IPS-18a (cell line): ENCODE measurements around the gene ARMC9.
A peak's percentile ranks its signal among the peaks of the same experiment; 100 is the strongest.
"Not testable (repeated sequence)": the region's sequence is repeated elsewhere in the genome, so short reads cannot be mapped to it uniquely, and the experiment has no call there.

Experiments used
- H3K27ac ChIP-seq: one replicate; pipeline ENCODE4 v1.5.1; 2013; ENCODE audit warnings: low read length
- H3K27me3 ChIP-seq: one replicate; pipeline ENCODE4 v1.6.1; 2013; ENCODE audit warnings: mild to moderate bottlenecking, low read length; ENCODE audit not compliant: control insufficient read depth, insufficient read depth
- H3K36me3 ChIP-seq: one replicate; pipeline ENCODE4 v1.6.1; 2013; ENCODE audit warnings: low read depth, low read length; ENCODE audit not compliant: control insufficient read depth
- H3K4me1 ChIP-seq: one replicate; pipeline ENCODE4 v1.6.1; 2013; ENCODE audit warnings: low read depth, low read length; ENCODE audit not compliant: control insufficient read depth
- H3K4me3 ChIP-seq: one replicate; pipeline ENCODE4 v1.5.1; 2013; ENCODE audit warnings: low read length
- H3K9ac ChIP-seq: one replicate; pipeline ENCODE4 v1.6.1; 2013; ENCODE audit warnings: mild to moderate bottlenecking, low read length, moderate library complexity
- H3K9me3 ChIP-seq: one replicate; pipeline ENCODE4 v1.6.1; 2013; ENCODE audit warnings: low read depth, low read length; ENCODE audit not compliant: control insufficient read depth

Gene ARMC9

DNA sequence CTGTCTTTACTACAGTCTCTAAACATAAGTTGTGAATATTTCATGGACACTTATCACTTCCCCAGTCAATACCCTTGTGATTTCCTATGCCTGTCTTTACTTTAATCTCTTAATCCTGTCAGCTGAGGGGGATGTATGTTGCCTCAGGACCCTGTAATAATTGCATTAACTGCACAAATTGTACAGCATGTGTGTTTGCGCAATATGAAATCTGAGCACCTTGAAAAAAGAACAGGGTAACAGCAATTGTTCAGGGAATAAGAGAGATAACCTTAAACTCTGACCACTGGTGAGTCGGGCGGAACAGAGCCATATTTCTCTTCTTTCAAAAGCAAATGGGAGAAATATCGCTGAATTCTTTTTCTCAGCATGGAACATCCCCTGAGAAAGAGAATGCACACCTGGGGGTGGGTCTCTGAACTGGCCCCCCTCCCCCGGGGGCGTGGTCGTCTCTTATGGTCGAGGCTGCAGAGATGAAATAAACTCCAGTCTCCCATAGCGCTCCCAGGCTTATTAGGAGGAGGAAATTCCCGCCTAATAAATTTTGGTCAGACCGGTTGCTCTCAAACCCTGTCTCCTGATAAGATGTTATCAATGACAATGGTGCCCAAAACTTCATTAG is 177.7 kb downstream of the ARMC9 start:
- not testable (repeated sequence) for H3K27ac ChIP-seq, H3K9ac ChIP-seq, H3K36me3 ChIP-seq, H3K27me3 ChIP-seq, H3K9me3 ChIP-seq, H3K4me3 ChIP-seq
- peaks cover 29% of the 10 kb centered on the region for H3K4me1 ChIP-seq

DNA sequence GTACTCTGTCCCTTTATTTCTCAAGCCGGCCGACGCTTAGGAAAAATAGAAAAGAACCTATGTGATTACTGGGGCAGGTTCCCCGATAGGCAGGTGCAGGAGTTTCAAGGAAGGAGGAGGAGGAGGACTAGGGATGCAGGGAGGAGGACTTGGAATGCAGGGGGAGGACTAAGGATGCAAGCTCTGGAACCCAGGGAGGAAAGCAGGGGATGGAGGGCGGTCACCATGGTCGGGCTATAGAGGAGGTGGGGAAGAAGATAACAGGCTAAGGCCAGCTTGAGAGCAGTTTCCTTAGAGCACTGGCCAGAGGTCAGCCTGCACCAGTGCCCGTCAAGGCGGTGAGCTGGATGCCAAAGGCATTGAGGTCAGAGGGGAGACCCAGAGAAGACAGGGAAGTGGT is 178.4 kb downstream of the ARMC9 start:
- Histone ChIP-seq H3K27me3 (no peaks in the 10 kb centered on the region), H3K9me3 (no peaks in the 10 kb centered on the region), H3K36me3 (no peaks in the 10 kb centered on the region), H3K4me3 (no peak overlapping the region), H3K4me1 (peaks cover 22% of the 10 kb centered on the region), H3K27ac (no peak overlapping the region), H3K9ac (no peak overlapping the region)

DNA sequence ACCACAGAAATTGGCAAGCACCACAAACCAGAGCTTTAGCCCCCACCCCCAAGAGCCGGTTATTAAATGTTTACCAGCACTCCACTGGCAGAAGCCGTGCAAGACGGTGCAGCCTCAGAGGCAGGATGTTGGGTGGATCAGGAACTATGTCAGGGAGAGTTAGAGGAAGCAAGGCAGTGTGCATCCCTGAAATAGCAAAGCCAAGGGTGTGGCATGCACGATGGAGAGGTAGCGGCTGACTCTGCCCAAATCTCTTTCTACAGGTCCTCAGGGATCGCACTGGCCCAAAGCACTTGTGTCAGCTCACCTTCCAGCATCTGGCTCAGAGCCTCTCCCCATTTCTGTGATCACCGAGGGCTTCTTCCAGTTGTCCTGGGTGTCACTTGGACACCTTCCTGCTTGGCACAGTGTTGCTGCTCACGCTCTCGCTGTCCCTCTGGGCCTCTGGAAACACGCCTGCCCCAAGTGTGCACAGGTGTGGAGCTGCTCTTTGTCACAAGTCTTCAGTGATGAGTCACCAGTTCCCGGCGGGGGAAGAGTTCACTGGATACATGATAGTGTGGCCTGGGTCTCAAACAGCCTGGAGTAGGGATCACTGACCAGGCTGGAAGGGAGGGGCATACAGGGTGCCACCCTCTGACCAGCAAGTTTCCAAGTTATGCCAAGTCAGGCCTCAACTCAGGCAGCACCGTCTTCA is 179.7 kb downstream of the ARMC9 start:
- Histone ChIP-seq H3K4me1 (peaks cover 22% of the 10 kb centered on the region), H3K27me3 (no peaks in the 10 kb centered on the region), H3K27ac (peak overlapping the region; percentile 33), H3K4me3 (no peak overlapping the region), H3K36me3 (no peaks in the 10 kb centered on the region), H3K9ac (no peak overlapping the region), H3K9me3 (no peaks in the 10 kb centered on the region)

DNA sequence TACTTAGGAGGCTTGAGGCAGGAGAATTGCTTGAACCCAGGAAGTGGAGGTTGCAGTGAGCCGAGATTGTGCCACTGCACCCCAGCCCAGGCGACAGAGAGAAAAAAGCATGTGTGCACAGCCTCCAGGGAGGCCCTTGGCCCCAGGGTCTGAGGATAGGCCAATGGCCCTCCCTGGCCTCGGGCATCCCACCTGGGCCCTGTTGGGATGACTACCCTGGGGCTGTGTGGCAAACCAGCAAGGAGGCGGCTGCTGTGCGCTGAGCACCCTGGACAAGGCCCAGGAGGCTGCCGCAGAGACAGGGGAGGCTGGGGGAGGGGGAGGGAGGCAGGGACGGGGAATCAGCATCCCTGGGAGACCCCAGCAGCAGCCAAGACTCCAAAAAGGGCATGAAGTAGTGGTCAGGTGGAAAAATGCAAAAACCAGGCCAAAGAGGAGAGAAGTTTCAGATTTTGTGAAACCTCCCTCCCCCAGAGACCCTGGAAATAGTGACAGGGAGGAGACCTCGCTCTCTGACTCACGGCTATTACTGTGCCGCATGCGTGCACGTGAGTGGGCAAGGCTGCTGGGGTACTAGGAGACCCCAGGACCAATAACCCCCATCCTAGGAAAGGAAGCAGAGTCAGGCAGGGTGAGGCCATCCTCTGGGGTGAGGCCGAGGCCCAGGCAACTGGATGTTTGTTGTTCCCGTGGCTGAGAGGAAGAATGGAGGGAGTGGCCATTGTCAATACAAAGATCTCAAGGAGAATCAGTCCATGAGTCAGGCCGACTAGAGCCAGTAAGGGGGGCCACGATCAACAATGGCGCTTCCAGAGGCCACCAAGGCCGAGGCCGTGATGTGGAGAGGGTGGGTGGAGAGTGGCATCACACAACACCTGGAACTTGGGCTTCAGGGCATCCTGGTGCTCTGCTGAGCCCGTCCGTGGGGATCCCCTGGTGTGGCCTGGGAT is 181.1 kb downstream of the ARMC9 start:
- no peak overlapping the region for H3K4me3 ChIP-seq
- H3K9ac ChIP-seq, result no peak overlapping the region
- H3K27me3 ChIP-seq, result no peaks in the 10 kb centered on the region
- H3K9me3 ChIP-seq, result no peaks in the 10 kb centered on the region
- no peaks in the 10 kb centered on the region for H3K36me3 ChIP-seq
- peaks cover 22% of the 10 kb centered on the region for H3K4me1 ChIP-seq
- no peak overlapping the region for H3K27ac ChIP-seq

DNA sequence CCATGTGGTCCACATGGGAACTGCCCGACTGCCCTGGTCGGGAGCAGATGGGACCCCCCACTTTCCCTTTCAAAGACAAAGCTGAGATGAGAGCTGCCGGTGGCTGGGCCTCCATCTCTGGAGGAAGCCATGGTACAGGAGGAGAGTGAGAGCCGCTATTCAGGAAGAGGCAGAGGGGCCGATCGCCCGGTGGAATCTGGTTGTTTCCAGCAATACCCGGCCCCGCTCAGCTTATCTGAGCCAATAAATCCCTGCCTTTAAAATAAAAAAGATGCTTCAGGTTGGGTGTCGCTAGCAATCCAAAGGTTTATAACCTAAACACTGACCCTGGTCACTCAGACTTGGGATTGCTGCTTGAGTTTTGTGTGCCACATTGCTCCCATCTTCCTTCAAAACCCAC is 181.9 kb downstream of the ARMC9 start:
- Histone ChIP-seq H3K9me3 (no peaks in the 10 kb centered on the region), H3K27me3 (no peaks in the 10 kb centered on the region), H3K27ac (no peak overlapping the region), H3K4me3 (no peak overlapping the region), H3K4me1 (peaks cover 18% of the 10 kb centered on the region), H3K36me3 (no peaks in the 10 kb centered on the region), H3K9ac (no peak overlapping the region)

DNA sequence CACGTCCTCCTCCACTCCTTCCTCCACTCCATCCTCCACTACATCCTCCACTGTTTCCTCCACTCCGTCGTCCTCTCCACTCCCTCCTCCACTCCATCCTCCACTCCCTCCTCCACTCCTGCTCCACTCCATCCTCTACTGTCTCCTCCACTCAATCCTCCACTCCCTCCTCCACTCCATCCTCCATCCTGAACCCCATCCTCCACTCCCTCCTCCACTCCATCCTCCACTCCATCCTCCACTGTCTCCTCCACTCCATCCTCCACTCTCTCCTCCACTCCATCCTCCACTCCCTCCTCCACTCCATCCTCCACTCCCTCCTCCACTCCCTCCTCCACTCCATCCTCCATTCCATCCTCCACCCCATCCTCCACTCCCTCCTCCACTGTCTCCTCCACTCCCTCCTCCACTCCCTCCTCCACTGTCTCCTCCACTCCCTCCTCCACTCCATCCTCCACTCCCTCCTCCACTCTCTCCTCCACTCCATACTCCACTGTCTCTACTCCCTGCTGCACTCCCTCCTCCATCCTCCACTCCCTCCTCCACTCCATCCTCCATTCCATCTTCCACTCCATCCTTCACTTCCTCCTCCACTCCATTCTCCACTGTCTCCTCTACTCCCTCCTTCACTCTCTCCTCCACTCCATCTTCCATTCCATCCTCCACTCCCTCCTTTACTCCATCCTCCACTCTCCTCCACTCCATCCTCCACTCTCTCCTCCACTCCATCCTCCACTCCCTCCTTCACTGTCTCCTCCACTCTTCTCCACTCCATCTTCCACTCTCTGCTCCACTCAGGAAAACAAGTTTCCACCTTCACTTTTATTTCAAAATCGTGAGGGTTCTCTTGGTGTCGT is 182.8 kb downstream of the ARMC9 start:
- Histone ChIP-seq H3K4me1 (peaks cover 12% of the 10 kb centered on the region), H3K9ac (no peak overlapping the region), H3K4me3 (no peak overlapping the region), H3K27ac (no peak overlapping the region), H3K9me3 (no peaks in the 10 kb centered on the region), H3K36me3 (no peaks in the 10 kb centered on the region), H3K27me3 (no peaks in the 10 kb centered on the region)

DNA sequence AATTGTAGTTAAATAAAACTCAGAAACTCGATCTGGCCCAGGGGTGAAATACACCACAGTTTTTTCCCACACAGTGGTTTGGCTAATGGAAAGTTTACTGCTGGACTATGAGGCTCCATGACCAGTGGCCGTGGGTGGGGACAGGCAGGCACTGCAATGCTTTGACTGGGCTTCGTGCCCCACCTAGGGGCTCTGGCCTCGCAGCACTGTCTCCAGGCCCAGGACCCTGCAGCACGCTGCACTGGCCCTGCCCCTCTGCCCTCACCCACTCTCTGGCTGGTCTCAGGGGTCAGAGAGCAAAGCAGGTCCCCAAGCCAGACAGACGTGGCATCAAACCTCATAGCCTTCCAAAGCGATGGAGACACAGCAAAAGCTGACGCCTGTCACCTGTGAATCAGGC is 183.7 kb downstream of the ARMC9 start:
- no peak overlapping the region for H3K27ac ChIP-seq
- H3K9me3 ChIP-seq, result no peaks in the 10 kb centered on the region
- H3K36me3 ChIP-seq, result no peaks in the 10 kb centered on the region
- H3K4me3 ChIP-seq, result no peak overlapping the region
- H3K4me1 ChIP-seq, result peaks cover 7% of the 10 kb centered on the region
- no peaks in the 10 kb centered on the region for H3K27me3 ChIP-seq
- H3K9ac ChIP-seq, result no peak overlapping the region

DNA sequence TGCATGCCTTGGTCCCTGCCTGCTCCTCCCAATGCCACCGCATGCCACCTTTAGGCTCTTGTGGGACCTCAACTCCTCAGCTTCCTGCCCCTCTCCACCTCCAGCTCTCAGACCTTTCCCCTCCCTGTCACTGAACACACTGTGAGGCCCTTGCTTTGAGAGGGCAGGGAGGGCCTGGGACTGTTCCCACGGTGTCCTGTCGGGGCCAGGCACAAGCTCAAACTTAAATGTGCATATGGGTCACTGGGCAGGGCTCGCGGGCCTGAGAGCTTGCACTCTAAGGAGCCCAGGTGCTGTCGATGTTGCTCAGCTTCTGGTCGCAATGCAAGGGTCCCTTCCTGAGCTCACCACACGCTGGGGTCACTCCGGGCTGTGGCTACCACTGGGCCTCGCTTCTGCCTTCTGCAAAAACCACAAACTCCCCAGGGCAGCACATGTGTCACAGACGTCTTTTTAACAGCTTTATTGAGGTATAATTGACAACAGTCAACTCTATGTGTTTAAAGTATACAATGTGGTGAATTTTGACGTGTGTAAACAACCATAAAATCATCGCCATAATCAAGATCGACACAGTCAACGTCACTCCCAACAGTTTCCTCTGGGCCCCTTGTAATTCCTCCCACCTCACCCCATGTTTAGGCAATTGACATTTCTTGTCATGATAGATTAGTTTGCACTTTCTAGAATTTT is 185.1 kb downstream of the ARMC9 start:
- no peaks in the 10 kb centered on the region for H3K27me3 ChIP-seq
- no peak overlapping the region for H3K9ac ChIP-seq
- no peak overlapping the region for H3K4me3 ChIP-seq
- H3K9me3 ChIP-seq, result no peaks in the 10 kb centered on the region
- H3K4me1 ChIP-seq, result peaks cover under 1% of the 10 kb centered on the region
- H3K27ac ChIP-seq, result no peak overlapping the region
- no peaks in the 10 kb centered on the region for H3K36me3 ChIP-seq

DNA sequence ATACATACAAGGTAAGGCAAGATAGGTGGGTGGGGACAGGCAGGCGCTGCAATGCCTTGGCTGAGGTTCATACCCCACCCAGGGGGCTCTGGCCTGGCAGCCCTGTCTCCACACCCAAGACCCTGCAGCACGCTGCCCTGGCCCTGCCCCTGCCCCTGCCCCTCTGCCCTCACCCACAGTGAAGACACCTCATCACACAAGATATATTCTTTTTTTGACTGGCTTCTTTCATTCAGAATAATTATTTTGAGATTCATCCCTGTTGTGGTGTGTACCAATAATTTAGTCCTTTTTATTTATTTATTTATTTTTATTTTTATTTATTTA is 185.6 kb downstream of the ARMC9 start:
- Histone ChIP-seq H3K4me3 (no peak overlapping the region), H3K9me3 (no peaks in the 10 kb centered on the region), H3K27me3 (no peaks in the 10 kb centered on the region), H3K9ac (no peak overlapping the region), H3K27ac (no peak overlapping the region), H3K4me1 (no peaks in the 10 kb centered on the region), H3K36me3 (no peaks in the 10 kb centered on the region)

DNA sequence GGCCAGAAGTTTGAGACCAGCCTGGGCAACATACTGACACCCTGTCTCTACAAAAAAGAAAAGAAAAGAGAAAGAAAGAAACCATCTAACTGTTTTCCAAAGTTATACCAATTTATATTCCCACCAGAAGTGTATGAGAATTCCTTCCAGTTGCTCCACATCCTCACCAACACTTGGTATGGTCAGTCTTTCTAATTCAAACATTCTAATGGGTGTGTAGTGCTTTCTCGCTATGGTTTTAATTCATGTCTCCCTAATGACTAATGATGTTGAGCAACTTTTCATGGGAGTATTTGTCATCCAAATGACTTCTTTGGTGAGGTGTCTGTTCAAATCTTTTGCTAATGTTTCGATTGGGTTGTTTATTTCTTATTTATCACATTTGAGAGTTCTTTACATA is 186.5 kb downstream of the ARMC9 start:
- Histone ChIP-seq H3K4me3 (no peak overlapping the region), H3K27ac (no peak overlapping the region), H3K9me3 (no peaks in the 10 kb centered on the region), H3K27me3 (no peaks in the 10 kb centered on the region), H3K36me3 (no peaks in the 10 kb centered on the region), H3K4me1 (no peaks in the 10 kb centered on the region), H3K9ac (no peak overlapping the region)

DNA sequence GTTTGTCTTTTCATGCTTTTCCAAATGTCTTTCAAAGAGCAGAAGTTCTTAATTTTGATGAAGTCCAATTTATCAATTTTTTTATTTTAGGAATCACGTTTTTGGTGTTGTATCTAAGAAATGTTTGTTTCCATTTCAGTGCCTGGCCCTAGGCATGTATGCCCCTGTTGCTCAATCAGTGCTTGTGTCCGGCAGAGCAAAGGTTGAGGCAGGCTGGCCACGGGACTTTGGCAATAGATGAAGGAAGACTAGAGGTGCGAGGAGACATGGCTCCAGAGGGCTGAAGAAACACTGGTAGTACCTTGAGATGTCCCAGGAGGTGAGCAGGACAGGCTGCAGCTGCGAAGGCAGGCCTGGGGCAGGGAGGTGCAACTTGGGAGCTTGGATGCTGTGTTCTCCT is 187.0 kb downstream of the ARMC9 start:
- Histone ChIP-seq H3K27me3 (no peaks in the 10 kb centered on the region), H3K9ac (no peak overlapping the region), H3K4me3 (no peak overlapping the region), H3K4me1 (no peaks in the 10 kb centered on the region), H3K27ac (no peak overlapping the region), H3K36me3 (no peaks in the 10 kb centered on the region), H3K9me3 (no peaks in the 10 kb centered on the region)
